ENCODE results near the gene NHEJ1. TPM values are rescaled to one million over a fixed set of nuclear protein-coding genes. Genes with fewer than 3 reads are reported as not detected.

The NHEJ1 gene
- total RNA-seq, 1 experiment from 2014 or later, result 16.4 TPM

- Histone ChIP-seq H3K79me2 (ENCODE audit: insufficient read depth, low read length) (no peaks in the 10 kb centered on the region), H2AFZ (ENCODE audit: low read depth, low read length, poor library complexity, severe bottlenecking) (no peak overlapping the region), H3K9ac (ENCODE audit: low read length) (no peak overlapping the region), H3K27ac (ENCODE audit: low read depth, low read length) (no peak overlapping the region), H3K27me3 (ENCODE audit: insufficient read depth, low read length) (no peaks in the 10 kb centered on the region; the same call in 1 of the 2 replicates), H3K4me1 (ENCODE audit: control insufficient read depth in 1 of 2, insufficient read depth in 2 of 2, low read length in 2 of 2) (peaks cover 22 to 27% of the 10 kb centered on the region in 2 experiments), H3K4me2 (ENCODE audit: low read length) (no peak overlapping the region), H3K9me3 (ENCODE audit: control insufficient read depth in 1 of 2, insufficient read depth in 1 of 2, low read depth in 1 of 2, low read length in 2 of 2) (no peaks in the 10 kb centered on the region), H3K9me2 (ENCODE audit: insufficient read depth) (no peaks in the 10 kb centered on the region), H3K4me3 (replicated peaks in 1 of 2; ENCODE audit: low read depth in 1 of 2, low read length in 2 of 2) (no peak overlapping the region), H3K36me3 (ENCODE audit: control insufficient read depth in 1 of 2, insufficient read depth in 2 of 2, low read length in 2 of 2) (no peaks in the 10 kb centered on the region), H4K20me1 (ENCODE audit: insufficient read depth) (no peaks in the 10 kb centered on the region)
- ChIA-PET CTCF (interaction anchor here (1.7 kb wide), 1 partner anchor 8 kb away, joined by 7 read pairs; no protein-coding TSS in a partner anchor), POLR2A (no interaction called here), RAD21 (ENCODE audit: low non-redundant PET in 1 of 2, low total read pairs in 2 of 2, uncharacterized antibody in 2 of 2, unreplicated experiment in 2 of 2) (no interaction called here)
- TF ChIP-seq POLR2A (IDR thresholded peaks at IDR 0.05; ENCODE audit: borderline replicate concordance, extremely low read depth, insufficient read depth, insufficient read length) (no peak), CBX3 (IDR thresholded peaks at IDR 0.05; ENCODE audit: low read depth) (no peak), POLR2AphosphoS5 (IDR thresholded peaks at IDR 0.05; ENCODE audit: low read depth, low read length) (no peak), ZBTB33 (IDR thresholded peaks at IDR 0.05; ENCODE audit: extremely low read depth, insufficient replicate concordance, low read length) (no peak), JUND (IDR thresholded peaks at IDR 0.05) (no peak), ZNF274 (IDR thresholded peaks at IDR 0.05; ENCODE audit: low read depth, low read length) (no peak), YY1 (IDR thresholded peaks at IDR 0.05; ENCODE audit: extremely low read depth, insufficient replicate concordance, low read depth, low read length) (no peak), CEBPB (IDR thresholded peaks at IDR 0.05; ENCODE audit: low read depth) (no peak), SIN3A (IDR thresholded peaks at IDR 0.05; ENCODE audit: low read depth) (no peak), ELF1 (IDR thresholded peaks at IDR 0.05; ENCODE audit: borderline replicate concordance, low read depth) (no peak), ATF3 (IDR thresholded peaks at IDR 0.05) (no peak), TCF7L2 (IDR thresholded peaks at IDR 0.05; ENCODE audit: borderline replicate concordance, extremely low read depth, insufficient read depth, insufficient read length) (no peak), REST (IDR thresholded peaks at IDR 0.05; ENCODE audit: low read depth) (no peak), RAD21 (IDR thresholded peaks at IDR 0.05; ENCODE audit: low read depth) (no peak), FOSL1 (IDR thresholded peaks at IDR 0.05; ENCODE audit: low read depth) (no peak)
- DNase-seq (ENCODE audit: low read depth, low spot score) (no peak), ATAC-seq (no peak)
- BruUV-seq (replicated peaks), result no TSS peak
- intact Hi-C loops (cut with micrococcal nuclease), result no loop called here
These were observed 33.5 kb downstream of the NHEJ1 start for GRCh38 chr2:219127037-219127635.

All from HCT116 (cell line).